Spleen (tissue), 7 donors: ENCODE results near the gene SETD1B.

ENCODE experiments used
- CTCF ChIP-seq, 11 experiments: fragments of 200-600 bp in 7 of 11; fragments of 450-650 bp in 4 of 11; sonication (generic) in 4 of 11; IDR thresholded peaks in 8 of 11; conservative IDR thresholded peaks in 3 of 11; 1 replicate in 7 of 11; 2 replicates in 4 of 11; pipeline versions ENCODE4 v1.4.0 to v1.8.0; 2016 to 2021; ENCODE audit warnings: antibody characterized with exemption in 11 of 11, inconsistent platforms in 4 of 11, mild to moderate bottlenecking in 1 of 11
- POLR2A ChIP-seq, 3 donors: fragments of 450-650 bp; IDR thresholded peaks; one replicate each; pipeline ENCODE4 v1.5.1; 2017; ENCODE audit warnings: antibody characterized with exemption in 3 of 3, mild to moderate bottlenecking in 1 of 3
- POLR2AphosphoS5 ChIP-seq, 3 donors: sonication (generic); formaldehyde crosslinking; IDR thresholded peaks; one replicate each; pipeline ENCODE4 v1.5.1; 2017; ENCODE audit warnings: antibody characterized with exemption in 3 of 3
- donor health status: DM: no; HTN: no; CAD: no; lungs with moderate emphysema.
- donor health status: DM: no; HTN: no; CAD: no.
- donor health status: DM: no; HTN: no; CAD: no.

DNA sequence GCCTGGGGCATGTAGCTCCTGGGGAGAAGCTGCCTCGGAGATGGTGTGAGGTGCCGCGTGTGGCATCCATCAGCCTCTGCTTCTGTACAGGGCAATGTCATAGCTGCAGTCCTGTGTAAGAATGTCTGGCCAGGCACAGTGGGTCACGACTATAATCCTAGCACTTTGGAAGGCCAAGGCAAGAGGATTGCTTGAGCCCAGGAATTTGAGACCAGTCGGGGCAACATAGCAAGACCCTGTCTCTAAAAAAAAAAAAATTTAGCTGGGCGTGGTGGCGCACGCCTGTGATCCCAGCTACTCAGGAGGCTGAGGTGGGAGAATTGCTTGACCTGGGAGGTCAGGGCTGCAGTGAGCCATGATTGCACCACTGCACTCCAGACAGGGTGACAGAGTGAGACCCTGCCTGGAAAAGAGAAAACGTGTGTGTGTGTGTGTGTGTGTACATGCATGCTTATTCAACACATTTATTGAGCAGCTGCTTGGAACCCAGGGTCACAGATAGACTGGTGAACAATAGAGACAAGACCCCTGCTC, 34.4 kb upstream of the SETD1B start:
- TF ChIP-seq CTCF (IDR thresholded peaks at IDR 0.05 in 8 of 11, conservative IDR thresholded peaks at IDR 0.05 in 3 of 11) (no peak), POLR2A (IDR thresholded peaks at IDR 0.05) (no peak), POLR2AphosphoS5 (IDR thresholded peaks at IDR 0.05) (no peak)
